ENCODE data around the gene FKBP6.

DNA sequence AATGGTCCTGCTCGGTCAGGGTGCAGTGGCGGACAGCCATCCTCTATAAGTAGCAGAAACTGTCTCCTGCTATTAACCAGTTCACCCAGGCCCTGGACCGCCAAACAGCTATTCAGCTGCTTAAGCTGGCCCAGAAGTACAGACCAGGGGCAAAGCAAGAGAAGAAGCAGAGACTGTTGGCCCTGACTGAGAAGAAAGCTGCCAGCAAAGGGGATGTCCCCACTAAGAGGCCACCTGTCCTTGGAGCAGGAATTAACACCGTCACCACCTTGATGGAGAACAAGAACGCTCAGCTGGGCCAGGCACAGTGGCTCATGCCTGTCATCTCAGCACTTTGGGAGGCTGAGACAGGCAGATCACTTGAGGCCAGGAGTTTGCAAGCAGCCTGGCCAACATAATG, 13.7 kb upstream of the FKBP6 start:
- TF ChIP-seq, protein P1, sequence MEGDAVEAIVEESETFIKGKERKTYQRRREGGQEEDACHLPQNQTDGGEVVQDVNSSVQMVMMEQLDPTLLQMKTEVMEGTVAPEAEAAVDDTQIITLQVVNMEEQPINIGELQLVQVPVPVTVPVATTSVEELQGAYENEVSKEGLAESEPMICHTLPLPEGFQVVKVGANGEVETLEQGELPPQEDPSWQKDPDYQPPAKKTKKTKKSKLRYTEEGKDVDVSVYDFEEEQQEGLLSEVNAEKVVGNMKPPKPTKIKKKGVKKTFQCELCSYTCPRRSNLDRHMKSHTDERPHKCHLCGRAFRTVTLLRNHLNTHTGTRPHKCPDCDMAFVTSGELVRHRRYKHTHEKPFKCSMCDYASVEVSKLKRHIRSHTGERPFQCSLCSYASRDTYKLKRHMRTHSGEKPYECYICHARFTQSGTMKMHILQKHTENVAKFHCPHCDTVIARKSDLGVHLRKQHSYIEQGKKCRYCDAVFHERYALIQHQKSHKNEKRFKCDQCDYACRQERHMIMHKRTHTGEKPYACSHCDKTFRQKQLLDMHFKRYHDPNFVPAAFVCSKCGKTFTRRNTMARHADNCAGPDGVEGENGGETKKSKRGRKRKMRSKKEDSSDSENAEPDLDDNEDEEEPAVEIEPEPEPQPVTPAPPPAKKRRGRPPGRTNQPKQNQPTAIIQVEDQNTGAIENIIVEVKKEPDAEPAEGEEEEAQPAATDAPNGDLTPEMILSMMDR (IDR thresholded peaks at IDR 0.05; ENCODE audit: borderline replicate concordance, extremely low read depth, low read length, poor library complexity, severe bottlenecking): no peak
- TF ChIP-seq EZH2 (IDR thresholded peaks at IDR 0.05; ENCODE audit: borderline replicate concordance, low read depth, low read length, severe bottlenecking): no peak

Data from DND-41 (cell line).